Stimulated activated CD4-positive, alpha-beta T cell treated with anti-CD3 and anti-CD28 coated beads, Interleukin-15, amount 100 ng/mL, for 24 hours (primary cell): ENCODE results near the gene DUOXA1.

Experiments
- DNase-seq: peaks from one replicate; pipeline ENCODE4 v3.0.0-alpha.2; 2020

DUOXA1 gene

GRCh38 chr15:45130291-45131000 is 767 bp upstream of the DUOXA1 start:
- no peak for DNase-seq

DNA sequence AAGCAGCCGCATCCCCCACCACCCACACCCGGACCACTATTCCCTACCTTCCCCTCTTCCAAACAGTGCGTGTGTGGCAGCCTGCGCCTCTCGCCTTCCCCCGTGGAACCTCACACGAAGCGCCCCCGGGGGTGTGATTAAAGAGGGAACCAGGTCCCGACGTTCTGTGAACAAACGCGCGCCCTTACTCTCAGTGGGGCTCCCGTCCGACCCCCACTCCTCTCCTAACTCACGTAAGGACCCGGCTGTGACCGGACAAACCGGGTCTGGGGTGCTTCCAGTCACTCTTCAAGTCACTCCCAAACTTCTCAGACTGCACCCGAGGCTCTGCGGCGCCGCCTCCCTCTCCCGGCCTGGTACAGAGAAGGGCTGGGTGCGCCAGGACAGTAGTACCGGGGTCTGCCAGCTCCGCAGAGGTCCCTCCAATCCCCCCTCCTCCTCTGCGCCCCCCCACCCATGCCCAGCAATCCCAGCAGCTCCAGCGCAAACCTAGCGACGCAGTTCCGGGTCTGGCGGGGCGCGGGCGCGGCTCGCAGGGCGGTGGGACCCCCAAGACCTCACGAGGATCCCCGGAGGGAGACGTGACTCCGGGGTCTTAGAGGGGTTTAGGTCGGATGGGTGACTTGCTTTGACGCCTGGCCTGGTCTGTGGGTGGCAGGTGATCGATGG is 574 bp downstream of the DUOXA1 start:
- no peak for DNase-seq

DNA sequence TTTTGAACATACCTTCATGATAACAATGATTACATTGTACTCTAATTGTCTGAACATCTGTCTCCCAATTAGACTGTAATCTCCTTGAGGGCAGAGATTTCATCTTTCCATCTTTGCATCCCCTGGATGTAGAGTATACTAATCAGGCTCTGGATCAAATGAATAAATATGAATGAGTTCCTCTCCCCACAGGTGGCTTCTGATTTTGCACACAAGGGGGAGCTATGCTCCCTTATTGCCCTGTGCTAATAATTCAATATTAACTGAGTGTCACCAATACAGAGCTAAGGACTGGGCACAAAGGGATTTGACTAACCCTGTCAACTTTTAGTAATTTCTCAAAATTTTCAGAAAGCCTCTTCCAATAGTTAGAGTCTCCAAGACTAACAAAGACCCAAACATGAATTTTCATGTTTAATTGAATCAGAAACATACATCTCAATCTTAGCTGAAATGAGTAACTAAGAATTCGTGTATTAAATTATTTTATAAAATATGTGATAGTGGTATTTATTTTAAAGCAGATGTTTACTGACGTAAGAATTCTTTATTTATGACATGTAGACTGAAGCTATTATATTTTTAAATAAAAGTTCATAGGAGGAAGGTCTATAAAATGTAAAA is 3.0 kb downstream of the DUOXA1 start:
- DNase-seq = peak; percentile 46

GRCh38 chr15:45123397-45123796 is 6.3 kb downstream of the DUOXA1 start:
- no peak for DNase-seq

DNA sequence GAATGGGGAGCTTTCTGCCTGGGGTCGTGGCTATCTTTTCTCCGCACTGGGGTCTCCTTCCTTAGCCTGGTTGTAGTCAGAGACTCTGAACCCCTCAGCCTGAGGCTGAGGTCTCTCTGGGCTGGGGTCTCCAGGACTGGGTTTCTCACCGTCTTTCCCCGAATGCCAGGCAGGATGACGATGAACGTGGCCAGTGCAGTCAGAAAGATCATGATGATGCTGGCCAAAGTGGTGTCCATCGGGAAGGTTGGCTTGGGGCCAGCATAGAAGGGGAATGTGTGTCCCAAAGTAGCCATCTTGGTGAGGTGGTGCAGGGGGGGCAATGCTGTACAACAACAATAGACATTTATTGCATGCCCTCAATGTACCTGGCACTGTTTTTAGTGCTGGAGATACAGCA is 7.0 kb downstream of the DUOXA1 start:
- DNase-seq = no peak

GRCh38 chr15:45121706-45122417 is 7.8 kb downstream of the DUOXA1 start:
- no peak for DNase-seq

DNA sequence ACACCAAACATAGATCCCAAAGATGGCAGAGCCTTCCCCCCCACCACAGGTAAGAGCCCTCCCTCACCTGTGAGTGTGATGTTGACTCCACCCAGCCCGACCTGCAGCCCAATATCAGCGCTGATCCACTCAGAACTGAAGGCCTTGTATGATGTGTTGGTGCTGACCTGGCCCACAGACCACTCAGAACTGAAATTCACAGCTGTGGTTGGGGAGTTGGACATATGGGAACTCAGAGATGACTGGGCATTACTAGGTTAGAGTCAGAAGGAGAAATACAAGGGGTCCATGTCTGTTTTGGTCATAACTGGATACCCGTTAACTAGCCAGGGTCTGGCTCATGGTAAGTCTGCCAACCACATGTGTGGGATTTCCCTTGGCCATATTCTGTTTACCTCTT is 8.7 kb downstream of the DUOXA1 start:
- DNase-seq = no peak

DNA sequence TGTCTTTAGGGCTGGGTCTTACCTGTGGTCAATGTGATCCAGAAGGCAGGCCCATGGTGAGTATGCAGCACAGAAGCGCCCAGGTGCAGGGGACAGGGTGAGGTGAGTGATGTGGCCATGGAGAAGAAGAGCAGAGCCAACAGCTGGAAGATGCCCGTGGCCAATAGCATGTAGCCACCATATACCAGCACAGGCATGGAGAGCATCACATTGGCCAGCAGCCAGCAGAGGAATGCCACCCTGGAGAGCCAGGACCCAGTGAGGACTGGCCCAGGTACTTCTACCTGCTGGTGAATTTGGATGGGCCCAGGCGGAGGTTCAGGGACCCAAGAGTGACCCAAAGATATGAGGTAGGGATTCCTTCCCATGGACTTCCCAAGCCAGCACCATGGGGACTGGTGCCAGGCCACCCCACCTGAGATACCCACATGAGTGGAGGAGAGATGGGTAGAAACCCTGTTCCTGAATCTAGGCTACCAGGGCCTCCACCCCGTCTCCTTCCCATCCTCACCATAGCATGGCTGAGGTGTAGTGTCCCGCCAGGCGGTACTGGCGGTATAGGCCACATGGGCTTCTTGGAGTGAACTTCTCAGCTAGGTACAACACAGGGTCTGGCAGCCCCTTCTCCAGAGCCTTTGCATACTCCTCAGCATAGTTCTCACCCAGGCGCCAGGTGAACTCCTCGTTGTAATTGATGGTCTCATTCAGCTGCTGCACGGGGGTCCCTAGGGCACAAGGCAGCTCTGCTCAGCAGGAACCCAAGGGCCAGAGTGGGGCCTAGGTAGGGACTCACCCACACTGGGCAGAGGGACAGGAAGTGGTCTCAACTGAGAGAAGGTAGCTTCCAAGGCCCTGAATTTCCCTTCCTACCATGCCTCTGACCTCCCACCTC is 9.4 kb downstream of the DUOXA1 start:
- no peak for DNase-seq

- no peak for DNase-seq
These were observed 10.7 kb downstream of the DUOXA1 start for GRCh38 chr15:45118996-45119395.

- DNase-seq = peak; percentile 91
These were observed 11.5 kb downstream of the DUOXA1 start for GRCh38 chr15:45118131-45118588.

GRCh38 chr15:45117308-45118130 is 12.2 kb downstream of the DUOXA1 start:
- no peak for DNase-seq

DNA sequence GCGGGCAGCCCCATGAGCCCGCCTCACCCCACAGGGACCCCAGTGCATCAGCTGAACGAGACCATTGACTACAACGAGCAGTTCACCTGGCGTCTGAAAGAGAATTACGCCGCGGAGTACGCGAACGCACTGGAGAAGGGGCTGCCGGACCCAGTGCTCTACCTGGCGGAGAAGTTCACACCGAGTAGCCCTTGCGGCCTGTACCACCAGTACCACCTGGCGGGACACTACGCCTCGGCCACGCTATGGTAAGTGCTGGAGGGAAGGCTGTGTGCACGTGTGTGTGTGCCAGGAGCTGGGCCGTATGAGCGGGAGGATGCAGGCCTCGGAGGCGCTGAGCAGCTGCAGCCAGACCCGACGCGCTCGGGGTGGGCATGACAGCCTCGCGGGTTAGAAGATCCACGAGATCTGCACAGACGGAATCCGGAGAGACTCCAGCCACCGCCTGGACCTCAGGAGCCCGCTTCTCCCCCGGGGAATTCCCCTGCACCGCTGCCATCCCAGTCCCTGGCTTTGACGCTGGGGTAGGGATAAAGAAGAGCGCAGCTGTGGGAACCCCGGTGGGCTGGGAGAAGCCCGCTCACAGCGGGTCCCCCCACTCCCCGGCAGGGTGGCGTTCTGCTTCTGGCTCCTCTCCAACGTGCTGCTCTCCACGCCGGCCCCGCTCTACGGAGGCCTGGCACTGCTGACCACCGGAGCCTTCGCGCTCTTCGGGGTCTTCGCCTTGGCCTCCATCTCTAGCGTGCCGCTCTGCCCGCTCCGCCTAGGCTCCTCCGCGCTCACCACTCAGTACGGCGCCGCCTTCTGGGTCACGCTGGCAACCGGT is 13.0 kb downstream of the DUOXA1 start:
- DNase-seq = peak; percentile 37

DNA sequence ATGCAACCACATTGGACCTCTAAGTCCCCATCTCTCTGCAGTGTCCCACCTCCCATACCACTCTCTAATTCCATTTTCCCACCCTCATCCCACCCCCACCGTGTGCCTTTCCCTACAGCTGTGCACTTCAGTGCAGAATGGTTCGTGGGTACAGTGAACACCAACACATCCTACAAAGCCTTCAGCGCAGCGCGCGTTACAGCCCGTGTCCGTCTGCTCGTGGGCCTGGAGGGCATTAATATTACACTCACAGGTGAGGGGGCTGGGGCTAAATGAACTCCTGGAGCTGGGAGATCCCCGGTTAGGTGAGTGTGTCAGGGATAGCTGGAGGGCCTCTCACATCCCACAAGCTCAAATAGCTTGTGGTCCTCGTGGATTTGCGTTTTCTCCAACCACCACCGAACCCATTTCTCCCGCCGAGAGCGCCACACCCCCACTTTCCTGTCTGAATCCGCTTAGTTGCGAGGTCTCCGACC is 13.6 kb downstream of the DUOXA1 start:
- DNase-seq = no peak

GRCh38 chr15:45115312-45115820 is 14.3 kb downstream of the DUOXA1 start:
- DNase-seq = no peak

DNA sequence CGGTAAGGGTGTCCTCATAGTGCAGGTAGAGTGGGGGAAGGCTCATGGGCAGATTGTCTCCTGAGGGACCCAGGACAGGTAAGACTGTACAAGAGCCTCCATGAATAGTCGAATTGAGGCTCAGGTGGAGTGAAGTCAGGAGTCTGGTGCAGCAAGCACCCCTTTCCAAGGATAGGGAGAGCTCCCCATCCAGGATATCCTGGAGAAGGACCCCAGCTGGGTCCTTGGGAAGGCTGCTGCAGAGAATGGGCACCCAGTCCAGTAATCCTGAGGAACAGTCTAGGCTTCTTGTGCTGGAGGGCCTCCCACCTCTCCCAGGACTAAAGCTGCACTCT is 15.0 kb downstream of the DUOXA1 start:
- no peak for DNase-seq

DNA sequence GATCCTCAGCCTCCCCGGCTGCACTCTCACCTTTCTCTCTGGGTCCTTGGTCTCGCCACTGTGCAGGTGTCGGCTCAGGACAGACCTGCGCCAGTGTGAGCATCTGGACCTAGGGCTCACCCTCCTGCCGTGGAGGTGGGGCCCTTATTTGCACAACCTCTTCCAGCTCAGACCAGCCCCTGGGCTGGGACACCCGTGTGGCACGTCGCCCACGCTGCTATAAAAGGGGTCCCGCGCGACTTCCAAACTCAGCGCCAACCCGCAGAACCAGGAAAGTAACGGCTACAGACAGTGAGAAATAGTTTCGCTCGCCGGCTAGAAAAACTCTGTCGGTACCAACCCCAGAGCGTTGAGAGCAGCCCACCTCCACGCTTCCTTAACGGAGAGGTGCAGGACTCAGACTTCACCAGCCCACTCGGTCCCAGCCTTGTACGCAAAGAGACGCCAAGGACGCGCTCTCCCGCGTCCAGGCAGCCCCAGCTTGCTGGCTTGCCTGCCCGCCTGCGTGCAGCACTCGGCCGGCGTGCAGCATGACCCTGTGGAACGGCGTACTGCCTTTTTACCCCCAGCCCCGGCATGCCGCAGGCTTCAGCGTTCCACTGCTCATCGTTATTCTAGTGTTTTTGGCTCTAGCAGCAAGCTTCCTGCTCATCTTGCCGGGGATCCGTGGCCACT is 15.5 kb downstream of the DUOXA1 start, which contains the start of the genes DUOX2 and DUOXA2:
DUOX2 (minus strand) TSS at position 97 of the 675 bp plus-strand sequence. CDS start 761 bp downstream, outside the sequence.
DUOXA2 (plus strand) TSS at position 251 of the 675 bp plus-strand sequence; CDS start at position 531, 280 bp downstream.
- DNase-seq = no peak

DNA sequence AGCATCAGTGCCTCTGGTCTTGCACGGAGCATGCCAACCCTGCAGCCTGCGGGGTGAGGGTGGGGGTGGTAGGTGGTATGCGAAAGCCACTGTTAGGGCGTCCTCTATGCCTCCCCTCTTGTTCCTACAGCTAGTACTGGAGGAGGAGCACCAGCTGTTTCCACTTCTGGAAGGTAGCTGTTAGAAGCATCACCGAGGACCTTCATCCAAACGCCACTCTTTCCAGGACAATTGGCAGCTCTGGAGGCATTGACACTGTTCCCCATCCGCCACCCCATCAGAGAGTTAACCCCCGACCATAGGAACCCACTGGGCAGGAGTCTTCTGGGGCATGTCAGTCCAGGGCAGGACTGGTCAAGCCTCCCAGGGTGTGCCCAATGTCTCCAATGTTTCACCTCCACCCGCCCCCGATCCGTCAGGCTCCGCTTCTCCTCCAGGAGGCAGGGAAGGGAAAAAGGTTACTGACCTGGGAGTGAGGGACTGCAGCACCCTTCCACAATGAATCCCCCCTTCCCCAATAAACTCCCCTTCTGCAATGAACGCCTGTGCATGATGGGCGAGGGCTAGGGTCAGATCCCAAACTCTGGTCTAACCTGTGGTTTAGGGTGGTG is 16.2 kb downstream of the DUOXA1 start:
- DNase-seq = no peak

DNA sequence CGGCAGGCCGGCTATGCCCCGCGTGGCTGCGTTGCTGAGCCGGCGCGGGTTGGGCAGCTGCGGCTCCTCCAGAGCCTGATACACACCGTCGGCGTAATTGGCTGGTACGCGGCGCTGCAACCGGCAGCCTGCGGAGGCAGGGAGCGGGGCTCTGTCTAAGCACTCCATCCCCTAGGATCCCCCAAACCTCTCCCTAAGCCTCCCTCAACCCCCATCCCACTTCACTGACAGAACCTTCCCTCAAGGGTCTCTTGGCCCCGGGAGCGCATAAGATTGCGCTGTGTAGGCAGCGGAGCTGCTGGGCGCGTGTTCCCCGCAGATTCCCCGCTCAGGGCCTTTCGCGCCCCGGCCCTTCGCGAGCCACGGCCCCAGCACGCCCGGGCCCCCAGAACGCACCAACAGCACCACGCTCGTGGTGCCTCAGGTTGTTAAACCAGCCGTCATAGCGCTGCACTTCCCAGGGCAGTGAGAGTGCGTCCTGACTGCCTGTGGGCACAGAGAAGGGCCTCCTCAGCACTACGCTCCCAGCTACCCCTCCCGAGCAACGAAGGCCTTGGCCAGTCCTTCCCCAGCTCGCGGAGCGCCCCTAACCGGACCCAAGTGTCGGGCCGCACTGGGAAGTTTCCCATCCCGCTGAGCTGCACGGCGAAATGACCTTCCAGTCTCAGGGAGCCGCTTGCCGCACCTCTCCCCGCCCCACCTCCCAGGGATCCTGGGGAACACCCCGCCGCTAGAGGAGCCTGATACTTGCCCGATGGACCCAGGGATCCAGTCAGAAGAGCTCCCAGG is 16.9 kb downstream of the DUOXA1 start:
- DNase-seq = no peak
